Loucy (cell line): ENCODE measurements around the gene HLTF.

ENCODE experiments used
- EZH2phosphoT487 ChIP-seq: fragments of 200-600 bp; IDR thresholded peaks from 2 replicates; pipeline ENCODE4 v1.6.1; 2018; ENCODE audit warnings: antibody characterized with exemption, mild to moderate bottlenecking, moderate library complexity, borderline replicate concordance
- TF ChIP-seq, protein P1 (sequence below): fragments of 200-600 bp; sonication (generic); conservative IDR thresholded peaks from 2 replicates; pipeline ENCODE4 v1.5.1; 2014; ENCODE audit warnings: mild to moderate bottlenecking, antibody characterized with exemption, low read length

DNA sequence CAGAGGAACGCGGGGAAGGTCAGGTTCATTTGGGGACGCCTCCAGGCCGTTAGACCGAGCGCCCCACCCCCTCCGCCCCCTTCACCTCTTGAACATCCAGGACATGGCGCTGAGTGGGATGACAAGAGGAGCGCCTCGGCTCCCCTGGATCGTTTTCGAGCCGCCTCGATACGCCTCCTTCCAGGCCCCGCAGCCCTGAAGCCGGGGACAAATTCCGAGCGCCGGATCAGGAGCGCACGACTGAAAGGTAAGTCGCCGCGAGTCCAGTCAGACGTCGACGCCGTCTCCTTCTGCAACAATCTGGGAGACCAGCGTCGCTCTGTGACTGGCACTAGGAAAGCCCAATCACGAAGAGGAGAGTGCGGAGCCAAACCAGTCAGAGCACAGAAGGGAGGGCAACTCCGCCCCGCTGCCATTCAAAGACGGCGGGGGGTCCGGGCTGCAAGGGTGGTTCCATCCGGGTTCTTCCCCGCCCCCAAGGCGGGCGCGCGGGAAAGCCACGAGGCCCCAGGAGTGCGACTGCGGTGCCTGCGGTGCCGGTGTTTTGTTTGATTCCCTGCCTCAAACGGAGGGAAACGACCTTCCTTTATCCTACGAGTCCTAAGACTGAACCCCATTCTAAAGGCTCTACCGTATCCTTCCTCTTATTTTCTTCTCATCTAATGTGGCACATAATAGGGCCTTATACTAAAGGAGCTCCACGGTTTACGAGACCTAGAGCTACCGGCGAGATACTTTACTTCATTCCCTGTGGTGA is at the start of gene HLTF:
- TF ChIP-seq, protein P1, sequence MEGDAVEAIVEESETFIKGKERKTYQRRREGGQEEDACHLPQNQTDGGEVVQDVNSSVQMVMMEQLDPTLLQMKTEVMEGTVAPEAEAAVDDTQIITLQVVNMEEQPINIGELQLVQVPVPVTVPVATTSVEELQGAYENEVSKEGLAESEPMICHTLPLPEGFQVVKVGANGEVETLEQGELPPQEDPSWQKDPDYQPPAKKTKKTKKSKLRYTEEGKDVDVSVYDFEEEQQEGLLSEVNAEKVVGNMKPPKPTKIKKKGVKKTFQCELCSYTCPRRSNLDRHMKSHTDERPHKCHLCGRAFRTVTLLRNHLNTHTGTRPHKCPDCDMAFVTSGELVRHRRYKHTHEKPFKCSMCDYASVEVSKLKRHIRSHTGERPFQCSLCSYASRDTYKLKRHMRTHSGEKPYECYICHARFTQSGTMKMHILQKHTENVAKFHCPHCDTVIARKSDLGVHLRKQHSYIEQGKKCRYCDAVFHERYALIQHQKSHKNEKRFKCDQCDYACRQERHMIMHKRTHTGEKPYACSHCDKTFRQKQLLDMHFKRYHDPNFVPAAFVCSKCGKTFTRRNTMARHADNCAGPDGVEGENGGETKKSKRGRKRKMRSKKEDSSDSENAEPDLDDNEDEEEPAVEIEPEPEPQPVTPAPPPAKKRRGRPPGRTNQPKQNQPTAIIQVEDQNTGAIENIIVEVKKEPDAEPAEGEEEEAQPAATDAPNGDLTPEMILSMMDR = no peak
- TF ChIP-seq EZH2phosphoT487 = no peak
